ENCODE data around the gene SLC26A11.

DNA sequence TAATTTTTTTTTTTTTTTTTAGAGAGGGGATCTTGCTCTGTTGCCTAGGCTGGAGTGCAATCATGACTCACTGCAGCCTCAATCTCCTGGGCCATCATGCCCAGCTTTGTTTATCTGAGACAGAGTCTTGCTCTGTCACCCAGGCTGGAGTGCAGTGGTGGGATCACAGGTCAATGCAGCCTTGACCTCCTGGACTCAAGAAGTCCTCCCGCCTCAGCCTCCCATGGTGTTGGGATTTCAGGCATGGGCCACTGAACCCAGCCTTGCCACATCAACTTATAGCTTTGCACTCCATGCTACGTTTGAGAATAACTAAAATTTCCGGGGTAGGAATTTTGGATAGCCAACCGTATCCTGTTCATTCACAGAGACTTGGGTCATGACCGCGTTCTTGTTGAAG is 71.0 kb downstream of the SLC26A11 start:
- TF ChIP-seq, protein P1, sequence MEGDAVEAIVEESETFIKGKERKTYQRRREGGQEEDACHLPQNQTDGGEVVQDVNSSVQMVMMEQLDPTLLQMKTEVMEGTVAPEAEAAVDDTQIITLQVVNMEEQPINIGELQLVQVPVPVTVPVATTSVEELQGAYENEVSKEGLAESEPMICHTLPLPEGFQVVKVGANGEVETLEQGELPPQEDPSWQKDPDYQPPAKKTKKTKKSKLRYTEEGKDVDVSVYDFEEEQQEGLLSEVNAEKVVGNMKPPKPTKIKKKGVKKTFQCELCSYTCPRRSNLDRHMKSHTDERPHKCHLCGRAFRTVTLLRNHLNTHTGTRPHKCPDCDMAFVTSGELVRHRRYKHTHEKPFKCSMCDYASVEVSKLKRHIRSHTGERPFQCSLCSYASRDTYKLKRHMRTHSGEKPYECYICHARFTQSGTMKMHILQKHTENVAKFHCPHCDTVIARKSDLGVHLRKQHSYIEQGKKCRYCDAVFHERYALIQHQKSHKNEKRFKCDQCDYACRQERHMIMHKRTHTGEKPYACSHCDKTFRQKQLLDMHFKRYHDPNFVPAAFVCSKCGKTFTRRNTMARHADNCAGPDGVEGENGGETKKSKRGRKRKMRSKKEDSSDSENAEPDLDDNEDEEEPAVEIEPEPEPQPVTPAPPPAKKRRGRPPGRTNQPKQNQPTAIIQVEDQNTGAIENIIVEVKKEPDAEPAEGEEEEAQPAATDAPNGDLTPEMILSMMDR (IDR thresholded peaks at IDR 0.05) = no peak
- no peak for TF ChIP-seq EZH2 (IDR thresholded peaks at IDR 0.05)
